H1 (cell line): ENCODE measurements around the gene FSIP1.

ENCODE experiments used
- JUND ChIP-seq: IDR thresholded peaks from 2 replicates; pipeline ENCODE4 v1.6.1; 2011; ENCODE audit warnings: mild to moderate bottlenecking, improper control_type of control experiment, low read length
- POLR2A ChIP-seq, 2 experiments: IDR thresholded peaks; 1 replicate in 1 of 2; 2 replicates in 1 of 2; pipeline ENCODE4 v1.6.1; 2011; ENCODE audit warnings: low read depth in 2 of 2, low read length in 2 of 2, mild to moderate bottlenecking in 2 of 2; ENCODE audit errors: control extremely low read depth in 1 of 2
- TAF1 ChIP-seq: IDR thresholded peaks from 2 replicates; pipeline ENCODE4 v1.6.1; 2011; ENCODE audit warnings: mild to moderate bottlenecking, low read depth, low read length
- TF ChIP-seq, protein P1 (sequence below), 3 experiments: IDR thresholded peaks; 1 replicate in 2 of 3; 2 replicates in 1 of 3; pipeline versions ENCODE4 v1.5.1 to v1.6.1; 2011; ENCODE audit warnings: low read length in 3 of 3, mild to moderate bottlenecking in 3 of 3, inconsistent platforms in 2 of 3, low read depth in 1 of 3, moderate library complexity in 1 of 3; ENCODE audit not compliant: insufficient read depth in 1 of 3; ENCODE audit errors: control extremely low read depth in 1 of 3
- TF ChIP-seq, protein P2 (sequence below): IDR thresholded peaks from 2 replicates; pipeline ENCODE4 v1.6.1; 2012; ENCODE audit warnings: low read length, inconsistent platforms

DNA sequence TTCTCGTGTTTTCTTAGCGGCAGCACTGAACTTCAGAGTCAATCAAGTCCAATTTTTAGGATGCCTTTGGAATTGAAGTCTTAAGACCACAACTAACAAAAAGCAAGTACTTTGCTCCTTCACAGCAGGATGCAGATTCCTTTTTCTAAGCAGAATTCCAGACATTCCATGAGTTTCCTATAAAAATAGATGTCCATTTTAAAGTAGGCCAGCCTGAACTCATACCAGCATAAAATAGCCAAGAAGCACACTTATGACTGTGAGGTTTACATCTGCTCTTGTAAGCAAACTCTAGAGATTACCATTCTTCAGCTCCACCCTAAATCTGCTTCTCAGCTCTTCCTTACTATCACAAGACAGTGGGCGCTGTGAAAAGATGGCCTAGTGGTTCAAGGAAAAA, 116.0 kb downstream of the FSIP1 start:
- TF ChIP-seq, protein P1, sequence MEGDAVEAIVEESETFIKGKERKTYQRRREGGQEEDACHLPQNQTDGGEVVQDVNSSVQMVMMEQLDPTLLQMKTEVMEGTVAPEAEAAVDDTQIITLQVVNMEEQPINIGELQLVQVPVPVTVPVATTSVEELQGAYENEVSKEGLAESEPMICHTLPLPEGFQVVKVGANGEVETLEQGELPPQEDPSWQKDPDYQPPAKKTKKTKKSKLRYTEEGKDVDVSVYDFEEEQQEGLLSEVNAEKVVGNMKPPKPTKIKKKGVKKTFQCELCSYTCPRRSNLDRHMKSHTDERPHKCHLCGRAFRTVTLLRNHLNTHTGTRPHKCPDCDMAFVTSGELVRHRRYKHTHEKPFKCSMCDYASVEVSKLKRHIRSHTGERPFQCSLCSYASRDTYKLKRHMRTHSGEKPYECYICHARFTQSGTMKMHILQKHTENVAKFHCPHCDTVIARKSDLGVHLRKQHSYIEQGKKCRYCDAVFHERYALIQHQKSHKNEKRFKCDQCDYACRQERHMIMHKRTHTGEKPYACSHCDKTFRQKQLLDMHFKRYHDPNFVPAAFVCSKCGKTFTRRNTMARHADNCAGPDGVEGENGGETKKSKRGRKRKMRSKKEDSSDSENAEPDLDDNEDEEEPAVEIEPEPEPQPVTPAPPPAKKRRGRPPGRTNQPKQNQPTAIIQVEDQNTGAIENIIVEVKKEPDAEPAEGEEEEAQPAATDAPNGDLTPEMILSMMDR (IDR thresholded peaks at IDR 0.05; ENCODE audit: control extremely low read depth in 1 of 3, insufficient read depth in 1 of 3, low read depth in 1 of 3, low read length in 3 of 3): no peak
- TF ChIP-seq TAF1 (no peak), POLR2A (IDR thresholded peaks at IDR 0.05; ENCODE audit: control extremely low read depth in 1 of 2, low read depth in 2 of 2, low read length in 2 of 2) (no peak), JUND (no peak)
- TF ChIP-seq, protein P2, sequence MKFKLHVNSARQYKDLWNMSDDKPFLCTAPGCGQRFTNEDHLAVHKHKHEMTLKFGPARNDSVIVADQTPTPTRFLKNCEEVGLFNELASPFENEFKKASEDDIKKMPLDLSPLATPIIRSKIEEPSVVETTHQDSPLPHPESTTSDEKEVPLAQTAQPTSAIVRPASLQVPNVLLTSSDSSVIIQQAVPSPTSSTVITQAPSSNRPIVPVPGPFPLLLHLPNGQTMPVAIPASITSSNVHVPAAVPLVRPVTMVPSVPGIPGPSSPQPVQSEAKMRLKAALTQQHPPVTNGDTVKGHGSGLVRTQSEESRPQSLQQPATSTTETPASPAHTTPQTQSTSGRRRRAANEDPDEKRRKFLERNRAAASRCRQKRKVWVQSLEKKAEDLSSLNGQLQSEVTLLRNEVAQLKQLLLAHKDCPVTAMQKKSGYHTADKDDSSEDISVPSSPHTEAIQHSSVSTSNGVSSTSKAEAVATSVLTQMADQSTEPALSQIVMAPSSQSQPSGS: no peak; the same call in 1 of the 2 replicates
